Lung (tissue), 12 donors: ENCODE data around the gene CLDN7. TPM values are rescaled to one million over a fixed set of nuclear protein-coding genes. Genes with fewer than 3 reads are reported as not detected.

Source experiments
- ATAC-seq: fragments of 200-7000 bp; cut with Tn5 transposase; one replicate; pipeline ENCODE4 v1.9.1; 2020; ENCODE audit warnings: moderate number of reproducible peaks; ENCODE audit not compliant: insufficient read depth, low FRiP score
- DNase-seq, 3 donors: peaks; one replicate each; pipeline ENCODE4 v3.0.0-alpha.2; 2013 to 2017
- H3K27ac ChIP-seq, 2 donors: one replicate each; pipeline ENCODE4 v1.5.1; 2013; ENCODE audit warnings: mild to moderate bottlenecking in 2 of 2, moderate library complexity in 2 of 2, control low read depth in 1 of 2, inconsistent platforms in 1 of 2, low read depth in 1 of 2, low read length in 1 of 2
- H3K27me3 ChIP-seq, 3 donors: one replicate each; pipeline ENCODE4 v1.5.1; 2013; ENCODE audit warnings: low read length in 2 of 3; ENCODE audit not compliant: control insufficient read depth in 3 of 3, insufficient read depth in 3 of 3
- H3K36me3 ChIP-seq, 4 donors: one replicate each; pipeline ENCODE4 v1.5.1; 2013; ENCODE audit warnings: low read length in 4 of 4, mild to moderate bottlenecking in 1 of 4, moderate library complexity in 1 of 4; ENCODE audit not compliant: control insufficient read depth in 4 of 4, insufficient read depth in 4 of 4
- H3K4me1 ChIP-seq, 5 donors: one replicate each; pipeline ENCODE4 v1.5.1; 2013; ENCODE audit warnings: low read length in 5 of 5, mild to moderate bottlenecking in 2 of 5, moderate library complexity in 1 of 5; ENCODE audit not compliant: control insufficient read depth in 5 of 5, insufficient read depth in 5 of 5
- H3K4me3 ChIP-seq: one replicate; pipeline ENCODE4 v1.5.1; 2013; ENCODE audit warnings: mild to moderate bottlenecking, control low read depth, moderate library complexity
- H3K9ac ChIP-seq, 2 donors: one replicate each; pipeline ENCODE4 v1.5.1; 2013; ENCODE audit warnings: low read length in 2 of 2, control low read depth in 1 of 2; ENCODE audit not compliant: insufficient read depth in 1 of 2
- H3K9me3 ChIP-seq, 4 donors: one replicate each; pipeline ENCODE4 v1.5.1; 2013; ENCODE audit warnings: low read length in 3 of 4, mild to moderate bottlenecking in 1 of 4, moderate library complexity in 1 of 4; ENCODE audit not compliant: control insufficient read depth in 4 of 4, insufficient read depth in 3 of 4
- CTCF ChIP-seq: IDR thresholded peaks from 2 replicates; pipeline ENCODE4 v1.5.1; 2012; ENCODE audit warnings: mild to moderate bottlenecking; ENCODE audit errors: control extremely low read depth, extremely low read depth
- WGBS, 2 donors: extraction: QIAGEN DNeasy Blood & Tissue Kit; methylation state at CpG; one replicate each; pipeline ENCODE4 v1.1.7; 2013; 5-methylcytosine and 5-hydroxymethylcytosine counted together
- polyA plus RNA-seq, 2 donors: library from polyadenylated mRNA; stranded (reverse); fragments of 200-250 nt; gene quantifications; one replicate each; pipeline ENCODE4 v1.2.1, GENCODE V29; 2013
- total RNA-seq, 2 donors: library from RNA; depleted of rRNA in 1 of 2; stranded (reverse); fragments of >200 nt in 1 of 2; gene quantifications; one replicate each; pipeline ENCODE4 v1.2.1, GENCODE V29; 2014 to 2021
- donor health status: control.
- donor health status: control.
- donor health status: Bipolar disorder and iron deficiency.
- donor health status: healthy.
- donor health status: DM: yes; HTN: yes; CAD: no.

Gene CLDN7
- total and polyA plus RNA-seq, 4 donors, result 117 to 199 (median 145) TPM

- peaks cover 0 to 26% (median 11%) of the 10 kb centered on the region in 5 donors for H3K4me1 ChIP-seq
- H3K27me3 ChIP-seq, result no peaks in the 10 kb centered on the region
- 1% methylated on average over 39 to 41 of the region's 41 CpGs for WGBS, 2 donors
- peaks cover 0 to 18% (median 12%) of the 10 kb centered on the region in 4 donors for H3K36me3 ChIP-seq
- peak within 1 kb of the TSS; percentile 96 to 99 for H3K27ac ChIP-seq
- peak within 1 kb of the TSS; percentile 77 to 97 for H3K9ac ChIP-seq
- H3K9me3 ChIP-seq, result no peaks in the 10 kb centered on the region
- peak; percentile 94 for ATAC-seq
- peak; percentile 100 for DNase-seq
- TF ChIP-seq CTCF, result no peak
- H3K4me3 ChIP-seq, result peak within 1 kb of the TSS; percentile 90
Observed at GRCh38 chr17:7251661-7252175, 10.6 kb downstream of the CLDN7 start, which contains the start of gene CTDNEP1. CTDNEP1 (minus strand) TSS chr17:7251734; CDS start chr17:7251296, 438 bp downstream.

GRCh38 chr17:7250695-7251627, 11.3 kb downstream of the CLDN7 start:
- peak overlapping the region; percentile 94 to 96 for H3K27ac ChIP-seq
- H3K9ac ChIP-seq, result peak overlapping the region; percentile 41 to 77
- no peak for TF ChIP-seq CTCF
- ATAC-seq, result peak; percentile 2
- peaks cover 0 to 26% (median 11%) of the 10 kb centered on the region in 5 donors for H3K4me1 ChIP-seq
- H3K9me3 ChIP-seq, result no peaks in the 10 kb centered on the region
- peak overlapping the region; percentile 90 for H3K4me3 ChIP-seq
- 0 to 1% methylated on average over 39 to 55 of the region's 55 CpGs for WGBS, 2 donors
- peaks cover 2 to 22% (median 15%) of the 10 kb centered on the region in 4 donors for H3K36me3 ChIP-seq
- H3K27me3 ChIP-seq, result no peaks in the 10 kb centered on the region
- DNase-seq, result peak in 1 of 3 donors; percentile 19

- Histone ChIP-seq H3K27me3 (no peaks in the 10 kb centered on the region), H3K9me3 (no peaks in the 10 kb centered on the region), H3K4me3 (no peak overlapping the region), H3K27ac (peak overlapping the region in 1 of 2 donors; percentile 18), H3K4me1 (peaks cover 0 to 26% (median 11%) of the 10 kb centered on the region in 5 donors), H3K9ac (peak overlapping the region in 1 of 2 donors; percentile 77), H3K36me3 (peaks cover 2 to 23% (median 17%) of the 10 kb centered on the region in 4 donors)
- TF ChIP-seq CTCF, result no peak
- DNase-seq, result no peak
- WGBS, 2 donors, result 73 to 77% methylated on average over 7 of the region's 7 CpGs
- no peak for ATAC-seq
Observed at GRCh38 chr17:7249830-7250229, 12.4 kb downstream of the CLDN7 start.
